EH (cell line): ENCODE measurements around the gene KRTAP3-2.

Source experiments
- DNase-seq: peaks from one replicate; pipeline ENCODE4 v3.0.0-alpha.2; 2015; ENCODE audit warnings: low read depth

KRTAP3-2 gene

DNA sequence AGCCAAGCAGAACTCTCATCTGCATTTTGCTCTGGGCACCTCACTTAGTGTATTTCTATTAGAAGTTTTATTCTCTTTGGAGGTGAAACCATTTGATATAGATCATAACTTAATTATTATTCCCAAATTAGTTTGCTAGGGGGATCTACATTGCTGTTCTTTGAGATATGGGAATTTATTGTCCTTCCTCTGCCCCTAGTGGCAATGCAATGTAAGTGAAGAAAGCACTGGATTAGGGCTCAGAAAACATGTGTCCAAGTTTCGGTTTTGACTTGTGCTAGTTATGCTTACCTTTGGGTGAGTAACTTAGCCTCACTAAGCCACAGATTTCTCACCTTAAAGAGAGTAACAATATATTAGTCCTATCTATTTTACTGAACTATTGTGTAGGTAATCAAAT is 35.9 kb downstream of the KRTAP3-2 start:
- no peak for DNase-seq

GRCh38 chr17:40962059-40962561 is 37.6 kb downstream of the KRTAP3-2 start:
- DNase-seq: no peak

DNA sequence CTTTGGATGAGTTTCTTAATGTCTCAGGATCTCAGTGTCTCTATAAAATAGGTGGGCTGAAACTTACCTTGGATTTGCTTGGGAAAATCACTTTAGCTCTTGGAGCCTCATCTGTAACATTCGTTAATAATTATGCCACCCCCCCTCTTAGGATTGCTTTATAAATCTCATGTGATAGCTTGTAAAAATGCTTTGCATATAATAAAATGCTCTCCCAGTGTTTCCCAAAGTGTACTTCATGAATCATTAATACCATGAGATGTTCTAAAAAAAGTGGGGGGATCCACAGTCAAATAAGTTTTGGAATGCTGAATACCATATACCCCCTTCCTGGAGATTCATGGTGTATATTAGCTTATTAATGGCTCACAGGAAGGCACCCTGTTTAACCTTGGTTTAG is 38.1 kb downstream of the KRTAP3-2 start:
- DNase-seq: peak; percentile 65

GRCh38 chr17:40960144-40960543 is 39.6 kb downstream of the KRTAP3-2 start:
- DNase-seq: no peak

- no peak for DNase-seq
These were observed 41.4 kb downstream of the KRTAP3-2 start for GRCh38 chr17:40958086-40958953.

DNA sequence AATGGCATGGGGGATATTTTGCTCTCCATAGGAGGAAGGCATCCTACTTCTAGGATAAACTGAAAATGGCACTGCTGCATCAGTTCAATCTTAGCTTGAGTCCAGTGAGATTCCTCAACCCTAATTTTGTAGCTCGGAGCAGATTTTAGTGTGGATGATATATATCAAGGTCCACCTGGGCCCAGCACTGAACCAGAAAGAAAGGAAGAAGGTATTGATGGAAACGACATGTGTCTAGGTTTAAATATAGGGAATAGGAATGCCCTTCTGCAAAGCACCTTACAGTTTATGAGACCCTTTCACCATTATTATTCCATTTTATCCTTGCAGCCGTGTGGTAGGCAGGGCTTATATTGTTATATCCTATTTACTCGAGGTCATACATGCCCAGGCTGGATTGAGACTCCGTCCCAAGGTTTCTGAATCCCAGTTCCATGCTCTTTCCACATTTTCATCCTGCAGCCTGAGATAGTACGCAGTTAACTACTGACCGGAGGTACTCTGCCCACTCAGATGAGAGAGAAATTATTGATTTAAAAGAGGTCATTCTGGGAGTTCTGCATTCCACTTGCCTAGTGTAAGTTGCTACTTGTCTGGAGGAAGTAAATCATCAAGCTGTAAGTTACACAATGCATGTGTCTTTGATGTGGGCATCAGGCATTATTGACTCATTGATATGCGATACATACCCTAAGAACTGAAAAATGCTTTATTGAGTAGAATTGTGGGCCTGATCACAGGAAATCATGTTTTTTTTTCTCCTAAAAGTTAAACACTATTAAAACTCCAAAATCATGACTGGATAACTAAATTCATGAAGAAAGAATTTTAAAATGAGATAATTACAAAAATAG is 43.1 kb downstream of the KRTAP3-2 start:
- peak; percentile 93 for DNase-seq

- DNase-seq: peak; percentile 73
These were observed 45.8 kb downstream of the KRTAP3-2 start for GRCh38 chr17:40953881-40954280.

DNA sequence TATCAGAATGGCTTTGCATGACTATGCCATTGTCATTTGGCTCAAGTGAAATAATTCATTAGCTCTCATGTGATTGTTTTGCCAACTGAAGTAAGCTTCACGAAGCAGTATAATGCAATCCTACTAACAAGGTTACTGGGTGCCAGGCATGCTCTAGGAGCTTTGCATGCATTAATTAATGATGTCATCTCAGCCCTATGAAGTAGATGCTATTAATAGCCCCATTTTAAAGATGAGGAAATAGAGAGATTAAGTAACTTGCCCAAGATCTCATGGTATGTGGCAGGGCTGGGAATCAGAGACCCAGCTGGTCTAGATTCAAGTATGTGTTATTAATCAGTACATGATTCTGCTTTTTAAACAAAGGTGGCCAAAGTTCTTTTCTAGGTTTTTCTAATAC is 47.0 kb downstream of the KRTAP3-2 start:
- DNase-seq: peak; percentile 96

DNA sequence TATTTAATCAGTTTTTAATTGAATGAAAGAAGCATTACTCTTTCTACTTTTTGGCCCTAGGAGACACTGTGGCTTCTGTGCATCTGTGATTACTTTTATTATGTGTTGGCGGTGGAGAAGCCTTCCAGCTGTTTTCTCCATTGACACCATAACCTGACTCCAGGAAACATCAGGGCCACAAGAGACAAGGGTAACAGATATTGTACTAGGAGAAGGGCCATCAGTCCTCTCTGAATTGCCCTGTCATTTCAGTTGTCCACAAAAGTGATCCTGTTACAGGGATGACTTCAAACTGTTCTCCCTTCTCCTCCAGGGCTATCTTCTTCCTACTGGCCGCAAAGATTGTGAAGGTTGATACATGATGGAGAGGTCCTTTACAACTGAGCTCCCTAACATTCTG is 47.6 kb downstream of the KRTAP3-2 start:
- no peak for DNase-seq

DNA sequence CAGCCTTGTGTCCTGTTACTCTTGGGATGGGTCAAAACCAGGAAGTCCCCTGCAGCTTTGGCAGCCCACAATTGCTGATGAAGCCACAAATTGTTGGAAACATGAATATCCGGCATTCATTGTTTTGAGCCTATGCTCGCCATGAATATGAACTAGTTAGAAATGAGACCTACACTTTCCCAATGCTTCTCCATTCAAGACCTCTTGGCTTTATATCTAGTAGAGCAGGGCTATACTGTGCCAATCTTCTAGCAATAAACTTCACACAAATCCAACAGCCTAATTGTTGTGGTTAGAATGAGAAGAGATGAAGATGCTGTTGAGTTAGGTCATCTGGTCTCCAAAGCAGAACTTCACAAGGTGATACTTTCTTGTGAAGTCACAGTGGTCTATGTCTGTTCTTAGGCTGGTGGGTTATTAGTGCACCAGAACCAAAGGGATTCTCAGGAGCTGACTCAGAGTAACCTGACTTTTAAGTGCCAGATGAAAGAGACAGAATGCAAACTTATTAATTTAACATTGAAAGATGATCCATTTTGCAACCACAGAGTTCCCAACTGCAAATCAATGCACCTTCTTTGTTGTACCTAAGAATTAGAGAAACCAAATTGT is 48.6 kb downstream of the KRTAP3-2 start:
- no peak for DNase-seq

GRCh38 chr17:40950176-40950575 is 49.5 kb downstream of the KRTAP3-2 start:
- DNase-seq: no peak

GRCh38 chr17:40949418-40949817 is 50.3 kb downstream of the KRTAP3-2 start:
- no peak for DNase-seq
